UCSD-AML1 (cell line): ENCODE results near the gene KLC3.

Experiments used
- DNase-seq: peaks from one replicate; lab custom pipeline; 2025; ENCODE audit not compliant: unreplicated experiment; lab: John Stamatoyannopoulos, UW

Gene KLC3

DNA sequence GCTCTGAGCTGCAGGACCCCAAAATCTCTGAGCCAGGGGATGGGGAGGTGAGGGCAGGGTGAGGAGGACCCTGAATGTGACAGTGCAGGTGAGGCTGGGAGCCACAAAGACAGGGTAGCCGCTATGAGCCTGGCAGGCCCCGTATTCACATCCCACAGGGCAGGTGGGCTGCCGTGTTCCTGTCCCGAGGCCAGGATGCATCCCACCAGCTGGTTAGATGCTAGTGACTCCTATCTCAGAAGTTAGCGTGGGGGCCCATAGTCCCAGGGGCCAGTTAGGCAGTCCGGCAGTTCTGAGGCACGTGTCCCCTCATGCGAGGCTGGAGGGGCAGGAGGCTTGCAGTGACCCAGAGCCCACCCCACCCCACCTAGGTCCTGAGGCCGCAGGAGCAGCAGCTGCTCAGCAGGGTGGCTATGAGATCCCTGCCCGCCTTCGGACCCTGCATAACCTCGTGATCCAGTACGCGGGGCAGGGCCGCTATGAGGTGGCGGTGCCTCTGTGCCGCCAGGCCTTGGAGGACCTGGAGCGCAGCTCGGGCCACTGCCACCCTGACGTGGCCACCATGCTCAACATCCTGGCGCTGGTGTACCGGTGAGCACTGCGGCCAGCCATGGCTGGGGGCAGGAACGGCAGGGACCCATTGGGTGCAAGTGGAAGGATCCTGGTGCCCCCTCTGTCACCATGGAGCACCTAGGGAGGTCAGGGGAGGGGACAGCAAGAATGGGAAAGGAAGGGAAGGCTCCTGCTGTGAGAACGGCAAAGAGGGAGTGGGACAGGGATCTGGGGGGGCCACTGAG is 7.2 kb downstream of the KLC3 start:
- DNase-seq, result no peak

DNA sequence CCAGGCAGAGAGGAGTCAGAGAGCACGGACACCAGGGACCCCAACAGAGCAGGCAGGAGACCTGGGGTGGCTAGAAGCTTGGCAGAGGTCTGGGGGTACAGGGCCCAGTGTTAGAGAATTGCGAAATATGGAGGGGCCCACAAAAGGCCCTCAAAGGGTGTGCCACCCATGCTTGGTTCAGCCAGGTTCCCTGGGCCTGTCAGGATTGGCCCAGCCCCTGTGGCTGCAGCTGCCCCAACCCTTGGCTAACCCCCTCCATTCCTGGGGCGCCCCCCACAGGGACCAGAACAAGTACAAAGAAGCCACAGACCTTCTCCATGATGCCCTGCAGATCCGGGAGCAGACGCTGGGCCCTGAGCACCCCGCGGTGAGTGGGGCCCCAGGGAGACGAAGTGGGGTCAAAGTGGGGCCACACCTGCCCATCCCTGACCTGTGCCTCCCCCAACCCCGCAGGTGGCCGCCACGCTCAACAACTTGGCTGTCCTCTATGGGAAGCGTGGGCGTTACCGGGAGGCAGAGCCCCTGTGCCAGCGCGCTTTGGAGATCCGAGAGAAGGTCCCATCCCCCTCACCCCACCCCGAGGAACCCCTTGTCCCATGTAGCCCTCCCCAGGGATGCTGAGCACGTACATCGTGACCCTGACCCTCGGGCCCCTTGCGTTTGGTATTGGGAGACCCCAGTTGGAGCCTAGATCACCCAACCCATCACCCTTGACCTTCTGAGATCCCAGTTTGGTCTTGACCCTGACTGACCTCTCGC is 8.0 kb downstream of the KLC3 start:
- no peak for DNase-seq

DNA sequence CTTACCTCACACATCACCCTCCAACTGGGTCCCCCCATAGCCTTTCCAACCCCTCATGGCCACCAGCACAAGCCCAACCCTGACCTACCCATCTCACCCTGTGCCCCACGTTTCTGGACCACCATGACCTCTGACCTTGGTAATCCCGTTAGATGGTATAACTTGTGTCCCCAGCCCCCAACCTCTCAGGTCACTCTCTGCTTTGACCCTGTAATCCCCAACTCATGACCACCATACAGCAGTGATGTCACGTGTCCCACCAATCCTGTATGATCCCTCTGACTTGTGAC is 8.5 kb downstream of the KLC3 start:
- no peak for DNase-seq

DNA sequence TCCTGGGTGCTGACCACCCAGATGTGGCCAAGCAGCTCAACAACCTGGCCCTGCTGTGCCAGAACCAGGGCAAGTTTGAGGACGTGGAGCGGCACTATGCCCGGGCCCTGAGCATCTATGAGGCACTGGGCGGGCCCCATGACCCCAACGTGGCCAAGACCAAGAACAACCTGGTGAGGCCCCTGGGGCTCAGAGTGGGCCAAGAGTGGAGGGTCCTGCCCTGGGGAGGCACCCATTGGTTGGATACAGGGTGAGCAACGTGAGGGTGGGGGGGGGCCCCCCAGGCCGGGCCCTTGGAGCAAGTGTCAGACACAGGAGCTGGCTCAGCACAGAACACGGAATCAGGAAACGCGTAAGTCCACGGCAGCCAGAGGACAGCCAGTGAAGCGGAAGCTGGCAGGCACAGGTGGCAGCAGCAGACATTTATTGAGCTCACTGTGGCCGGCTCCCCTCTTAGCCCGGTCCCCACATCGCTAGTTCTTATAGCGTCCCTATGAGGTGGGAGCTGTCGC is 8.9 kb downstream of the KLC3 start:
- no peak for DNase-seq

DNA sequence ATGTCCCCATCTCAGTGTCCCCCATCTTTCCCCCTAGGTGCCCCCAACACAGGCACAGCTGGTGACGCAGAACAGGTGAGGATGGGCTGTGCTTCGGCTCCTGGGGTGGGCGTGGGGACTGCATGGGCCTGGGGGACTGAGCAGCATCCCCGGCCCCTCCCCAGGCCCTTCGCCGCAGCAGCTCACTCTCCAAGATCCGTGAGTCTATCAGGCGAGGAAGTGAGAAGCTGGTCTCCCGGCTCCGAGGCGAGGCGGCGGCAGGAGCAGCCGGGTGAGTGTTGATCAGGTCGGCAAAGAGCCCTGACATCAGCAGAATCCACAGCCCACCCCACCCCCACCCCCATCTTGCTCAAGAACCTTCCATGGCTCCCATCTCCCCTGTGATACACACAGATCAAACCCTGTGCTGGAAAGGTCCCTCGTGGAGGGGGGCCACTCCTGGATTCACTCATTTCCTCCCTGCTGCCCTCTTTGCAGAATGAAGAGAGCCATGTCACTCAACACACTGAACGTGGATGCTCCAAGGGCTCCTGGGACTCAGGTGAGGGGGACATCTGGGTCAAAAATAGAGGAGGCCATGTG is 10.0 kb downstream of the KLC3 start:
- no peak for DNase-seq

DNA sequence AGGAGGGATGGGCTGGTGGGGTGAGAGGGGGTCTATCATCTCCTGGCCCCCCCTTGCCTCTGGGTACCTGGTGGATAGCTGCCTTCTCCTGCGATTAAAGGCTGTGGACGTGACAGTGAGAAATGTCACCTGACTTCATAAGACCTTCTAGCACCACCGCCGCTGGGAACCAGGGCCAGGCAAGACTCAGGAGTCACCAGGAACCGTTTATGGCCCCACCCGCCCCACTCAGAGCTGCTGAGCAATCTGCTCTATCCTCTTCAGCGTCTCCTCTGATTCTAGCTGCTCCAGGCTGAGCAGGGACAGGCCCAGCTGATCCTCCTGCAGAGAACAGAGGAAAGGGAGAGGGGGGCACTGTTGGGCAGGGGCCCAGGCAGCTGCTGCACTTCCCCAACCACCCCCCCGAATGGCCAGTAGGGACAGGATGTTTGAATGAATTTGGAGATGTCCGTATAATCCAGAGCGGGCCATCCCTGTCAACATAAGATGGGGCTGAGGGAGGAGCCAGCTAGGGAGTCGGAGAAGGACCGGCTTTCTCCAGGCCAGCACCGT is 10.9 kb downstream of the KLC3 start:
- no peak for DNase-seq

DNA sequence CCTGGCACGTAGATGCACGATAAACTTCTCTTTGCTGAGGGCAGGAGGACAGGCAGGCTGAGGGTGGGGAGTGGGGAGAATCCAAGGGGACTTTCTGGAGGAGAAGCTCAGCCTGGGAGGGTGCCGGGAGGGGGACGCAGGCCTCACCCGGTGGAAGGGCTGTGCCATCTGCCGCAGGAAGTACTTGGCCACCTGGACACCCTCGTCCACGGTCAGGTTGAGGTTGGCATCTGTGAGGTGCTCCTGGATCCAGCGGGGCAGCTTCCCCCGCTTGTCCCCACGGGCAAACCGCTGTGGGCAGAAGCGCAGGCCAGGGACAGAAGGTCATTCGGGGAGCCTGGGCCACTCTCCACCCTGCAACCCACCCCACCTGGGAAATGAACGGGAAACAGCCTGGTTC is 11.5 kb downstream of the KLC3 start:
- DNase-seq, result no peak

DNA sequence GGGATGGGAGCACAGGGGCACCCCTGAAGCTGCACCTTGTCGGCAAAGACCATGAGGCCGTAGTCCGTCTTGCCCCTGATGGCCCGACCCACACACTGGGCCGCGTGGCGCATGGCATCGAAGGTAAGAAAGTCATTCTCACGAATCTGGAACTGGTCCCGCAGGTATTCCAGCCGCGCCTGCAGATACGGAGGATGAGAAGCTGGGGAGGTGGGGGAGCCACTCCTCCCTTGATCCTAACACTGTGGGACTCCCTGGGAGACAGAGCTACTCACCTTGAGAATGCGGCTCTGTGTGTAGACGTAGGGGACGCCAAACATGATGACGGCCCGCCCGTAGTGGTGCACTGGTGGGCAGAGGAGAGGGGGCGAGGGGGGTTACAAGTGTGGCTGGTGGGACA is 11.9 kb downstream of the KLC3 start:
- DNase-seq, result no peak

DNA sequence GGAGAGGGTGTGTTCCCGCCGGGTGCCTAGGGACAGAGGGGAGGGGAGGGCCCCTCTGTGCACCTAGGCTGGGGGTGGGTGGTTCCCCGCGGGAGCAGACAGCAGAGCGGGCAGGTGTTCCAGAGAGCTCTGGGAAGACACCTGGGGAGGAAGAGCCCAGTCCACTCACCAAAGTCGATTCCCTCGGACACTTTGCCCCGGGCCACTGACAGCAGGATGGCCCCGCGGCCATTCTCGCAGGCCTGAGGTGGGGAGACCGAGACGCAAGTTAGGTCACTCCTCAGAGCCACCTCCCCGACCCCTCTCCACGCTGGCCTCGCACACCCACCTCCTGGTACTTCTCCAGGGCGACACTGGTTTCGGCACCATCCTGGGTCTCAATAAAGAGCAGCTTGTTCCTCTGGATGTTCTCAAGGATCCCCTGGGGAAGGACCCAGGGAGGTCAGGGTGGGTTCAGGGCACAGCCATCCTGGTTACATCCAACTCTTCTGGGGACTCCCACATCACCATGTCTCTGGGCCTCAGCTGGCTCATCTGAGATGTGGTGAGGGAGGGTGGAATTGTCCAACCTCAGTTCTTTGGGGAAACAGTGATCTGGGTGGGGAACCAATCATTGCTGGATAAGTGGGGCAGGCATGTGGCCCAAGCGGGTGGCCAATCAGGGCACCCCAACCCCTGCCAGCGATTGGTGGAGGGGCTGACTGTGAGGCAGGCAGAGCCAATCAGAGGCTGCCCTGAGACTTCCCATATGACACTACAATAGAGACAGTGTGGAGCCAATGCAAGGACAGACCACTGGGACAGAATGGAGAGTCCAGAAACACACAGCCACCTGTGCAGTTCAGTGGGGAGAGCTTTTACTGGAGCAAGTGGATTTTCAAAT is 12.6 kb downstream of the KLC3 start:
- no peak for DNase-seq

DNA sequence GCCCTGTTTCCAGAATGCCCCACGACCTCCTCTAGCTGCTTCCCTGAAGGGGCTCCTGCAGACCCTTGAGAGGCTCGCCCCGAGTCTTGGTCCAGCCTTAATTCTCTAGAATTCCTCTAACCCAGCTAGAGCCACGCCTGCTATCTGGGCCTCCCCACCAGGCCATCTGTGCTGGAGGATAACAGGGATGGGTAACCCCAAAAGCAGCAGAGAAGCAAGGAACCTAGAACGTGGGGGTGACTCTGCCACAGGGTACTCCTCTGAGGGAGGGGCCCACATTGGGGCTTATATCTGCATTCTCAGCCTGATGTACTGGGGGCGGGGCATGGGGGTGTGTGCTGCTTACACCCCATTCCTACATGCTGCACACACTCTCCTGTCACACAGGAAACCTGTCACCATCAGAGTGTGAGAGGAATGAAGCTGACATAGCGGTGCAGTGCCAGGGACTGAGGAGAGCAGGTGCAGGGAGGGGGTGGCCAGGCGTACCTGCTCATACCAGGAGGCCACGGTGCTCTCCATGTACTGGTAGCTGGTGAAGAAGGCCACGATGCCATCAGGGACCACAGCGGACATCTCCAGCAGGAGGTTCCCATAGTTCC is 13.8 kb downstream of the KLC3 start:
- no peak for DNase-seq

DNA sequence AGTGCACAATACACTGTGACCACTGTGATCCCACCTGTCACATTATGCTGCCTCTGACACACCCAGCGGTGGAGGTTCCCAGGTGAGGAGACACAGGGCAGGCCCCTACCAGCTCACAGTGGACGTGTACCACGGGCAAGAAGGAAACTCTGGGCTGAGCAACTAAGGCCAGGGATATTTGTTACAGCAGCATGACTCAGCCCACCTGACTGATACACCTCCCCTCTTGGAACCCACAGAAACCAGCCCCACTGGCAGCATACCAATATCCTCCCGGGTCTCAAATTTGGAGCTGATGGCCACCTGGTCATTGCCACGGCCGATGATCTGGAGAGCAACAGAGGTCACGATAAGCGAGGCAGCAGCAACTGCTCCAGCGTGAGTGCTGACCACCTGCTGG is 14.9 kb downstream of the KLC3 start:
- DNase-seq, result no peak

DNA sequence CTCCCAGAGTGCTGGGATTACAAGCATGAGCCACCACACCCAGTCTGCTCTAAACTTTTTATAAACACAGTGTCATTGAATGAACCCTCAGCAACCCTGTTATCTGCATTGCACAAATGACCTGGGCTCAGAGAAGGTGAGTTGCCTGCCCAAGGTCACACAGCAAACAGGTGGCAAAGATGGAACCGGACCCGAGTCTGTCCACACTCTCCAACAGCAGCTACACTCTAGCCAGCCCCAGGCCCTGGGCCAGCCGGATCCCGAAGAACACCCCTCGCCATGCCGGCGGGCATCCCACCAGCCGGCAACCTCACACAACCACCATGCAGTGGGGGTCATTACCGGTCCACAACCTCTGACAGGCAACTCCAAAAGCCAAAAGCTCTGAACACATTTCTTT is 15.4 kb downstream of the KLC3 start:
- no peak for DNase-seq

DNA sequence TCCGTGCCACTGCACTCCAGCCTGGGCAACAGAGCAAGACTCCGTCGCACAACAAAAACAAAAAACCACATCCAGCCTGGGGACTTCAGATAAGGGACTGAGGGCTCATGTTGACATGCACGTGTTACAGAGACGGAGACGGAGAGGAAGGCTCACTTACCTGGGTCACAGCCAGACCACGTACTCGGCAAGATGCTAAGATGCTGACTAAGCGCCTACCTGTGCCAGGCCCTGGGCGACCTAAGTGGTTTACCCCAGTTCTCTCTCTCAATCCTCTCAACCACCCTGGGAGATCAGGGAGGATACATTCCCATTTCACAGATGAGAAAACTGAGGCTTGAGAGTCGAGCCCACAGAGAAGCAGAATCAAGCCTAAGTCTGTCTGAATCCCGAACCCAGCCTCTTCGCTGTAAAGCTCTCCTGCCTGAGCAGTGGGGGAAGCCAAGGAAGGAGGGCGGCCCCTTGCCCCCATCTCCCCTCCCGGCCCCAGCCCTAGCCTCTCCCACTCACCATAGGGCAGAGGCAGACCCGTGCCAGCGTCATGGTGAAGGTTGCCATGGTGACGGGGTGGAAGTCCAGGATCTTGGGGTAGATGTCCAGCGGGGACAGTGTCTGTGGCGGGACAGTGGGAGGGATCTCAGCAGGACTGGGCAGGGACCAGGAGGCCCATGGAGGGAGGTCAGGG is 16.4 kb downstream of the KLC3 start:
- DNase-seq, result no peak

DNA sequence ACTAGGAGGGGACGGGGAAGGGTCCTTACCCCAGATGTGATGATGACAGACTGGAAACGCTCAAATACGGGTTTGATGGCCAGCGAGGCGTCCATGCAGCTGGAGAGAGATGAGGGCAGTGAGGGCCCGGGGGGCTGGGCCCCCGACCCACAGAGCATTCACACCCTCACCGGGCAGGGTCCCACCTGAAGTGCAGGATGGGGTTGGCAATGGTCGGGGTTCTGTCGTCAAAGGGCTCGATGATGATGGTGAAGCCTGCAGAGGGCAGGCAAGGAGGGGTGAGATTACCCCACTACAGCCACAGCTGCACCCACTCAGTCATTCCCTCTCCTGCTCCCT is 16.9 kb downstream of the KLC3 start:
- no peak for DNase-seq

DNA sequence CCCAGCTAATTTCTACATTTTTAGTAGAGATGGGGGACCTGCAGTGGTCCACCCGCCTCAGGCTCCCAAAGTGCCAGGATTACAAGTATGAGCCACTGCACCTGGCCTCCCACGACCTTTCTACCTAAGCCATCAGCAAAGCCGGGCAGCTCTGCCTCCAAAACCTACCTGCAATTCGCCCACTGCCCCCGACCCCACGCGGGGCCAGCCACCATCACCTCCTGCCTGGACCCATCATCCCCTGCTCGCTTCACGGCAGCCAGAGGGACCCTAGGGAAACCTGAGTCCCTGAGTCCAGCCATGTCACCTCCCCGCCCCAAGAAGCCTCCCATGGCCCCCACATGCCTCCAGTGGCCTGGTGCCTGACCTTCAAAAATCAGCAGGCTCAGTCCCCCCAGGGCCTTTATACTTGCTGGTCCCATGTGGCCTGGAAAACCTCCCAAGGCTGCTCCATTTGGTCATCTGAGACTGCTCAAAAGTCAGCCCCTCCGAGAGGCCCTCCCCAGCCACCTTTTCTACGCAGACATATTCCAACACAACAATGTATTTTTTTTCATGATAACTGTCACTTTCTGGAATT is 17.8 kb downstream of the KLC3 start:
- DNase-seq, result no peak

DNA sequence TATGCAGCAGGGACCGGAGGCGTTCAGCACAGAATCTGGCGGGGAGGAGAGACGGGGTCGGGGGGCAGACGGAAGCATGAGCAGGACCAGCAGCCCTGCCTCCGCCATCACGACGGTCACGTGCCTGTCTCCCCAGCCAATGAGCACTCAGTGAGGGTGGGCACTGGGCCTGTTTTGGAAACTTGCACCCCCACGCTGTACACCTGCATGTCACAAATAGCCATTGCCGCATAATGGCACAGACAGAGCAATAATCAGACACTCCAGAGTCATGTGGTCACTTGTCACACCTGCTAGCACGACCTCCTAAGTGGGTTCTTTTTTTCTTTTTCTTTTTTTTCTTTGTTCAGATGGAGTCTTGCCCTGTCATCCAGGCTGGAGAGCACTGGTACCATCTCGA is 21.1 kb downstream of the KLC3 start:
- DNase-seq, result no peak

DNA sequence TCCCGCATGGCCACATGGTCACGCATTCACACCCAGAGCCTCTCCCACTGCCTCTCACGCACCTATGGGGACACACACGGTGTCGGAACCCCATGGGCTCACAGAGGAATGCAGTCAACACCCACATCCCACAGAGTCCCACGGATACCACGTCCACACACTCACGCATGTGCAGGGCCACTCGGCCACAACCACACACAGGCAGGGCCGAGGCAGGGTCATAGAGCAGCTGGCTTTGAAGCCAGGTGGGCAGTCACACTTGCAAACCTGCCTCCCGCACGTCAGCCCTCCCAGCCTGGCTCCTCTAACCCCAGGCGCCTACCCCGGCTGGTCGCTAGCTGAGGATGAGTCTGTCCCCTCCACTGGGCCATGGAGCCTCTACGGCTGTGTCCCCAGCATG is 21.7 kb downstream of the KLC3 start:
- no peak for DNase-seq

DNA sequence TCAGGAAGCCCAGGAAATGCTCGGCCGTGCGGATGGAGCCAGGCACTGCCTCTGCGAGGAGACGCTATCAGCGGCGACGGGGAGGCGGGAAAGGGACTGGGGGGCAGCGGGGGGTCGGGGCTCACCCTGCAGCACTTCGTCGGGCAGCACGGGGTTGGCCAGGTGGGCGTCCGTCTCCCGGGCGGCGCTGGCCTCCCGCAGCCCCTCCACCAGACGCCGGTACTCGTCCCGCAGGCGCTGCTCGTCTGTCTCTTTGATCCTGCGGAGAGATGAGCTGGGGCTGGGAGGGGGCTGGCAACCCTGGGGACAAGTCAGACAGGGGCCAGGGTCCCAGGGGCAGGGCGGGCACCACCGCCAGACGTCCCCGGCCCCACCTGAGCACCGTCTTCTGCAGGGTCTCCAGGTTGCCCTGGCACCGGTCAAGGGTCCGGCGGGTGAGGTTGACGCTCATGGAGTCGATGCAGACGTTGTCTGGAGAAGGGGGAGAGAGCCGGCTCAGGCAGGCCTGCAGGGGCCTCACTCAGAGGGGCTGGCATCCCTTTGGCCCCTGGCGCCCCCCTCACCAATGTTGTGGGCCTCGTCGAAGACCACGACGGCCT is 23.4 kb downstream of the KLC3 start:
- no peak for DNase-seq

DNA sequence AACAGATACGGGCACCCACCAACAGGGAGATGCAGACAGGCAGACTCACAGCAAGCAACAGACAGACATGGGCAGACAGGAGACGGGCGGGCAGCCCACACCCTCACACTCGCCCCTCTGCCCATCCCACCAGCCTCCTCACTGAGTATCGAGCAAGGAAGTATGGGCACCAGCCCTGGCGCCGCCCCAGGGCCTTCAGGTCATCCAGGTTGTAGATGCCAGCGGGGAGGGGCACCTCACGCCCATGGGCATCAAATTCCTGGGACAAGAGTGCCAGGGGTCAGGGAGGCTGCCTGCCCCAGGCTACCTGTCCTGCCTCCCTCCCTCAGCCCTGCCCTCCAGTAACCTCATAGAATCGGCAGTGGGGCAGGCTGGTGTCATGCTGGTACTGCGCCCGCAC is 24.1 kb downstream of the KLC3 start:
- no peak for DNase-seq
